Upper lobe of right lung (tissue), 1 donor: ENCODE measurements around the gene SMARCD2. TPM values are rescaled to one million over a fixed set of nuclear protein-coding genes. Genes with fewer than 3 reads are reported as not detected.
A peak's percentile ranks its signal among the peaks of the same experiment; 100 is the strongest.
"Not testable (repeated sequence)": the region's sequence is repeated elsewhere in the genome, so short reads cannot be mapped to it uniquely, and the experiment has no call there.

Source experiments
- ATAC-seq: fragments of 200-7000 bp; cut with Tn5 transposase; one replicate; pipeline ENCODE4 v1.9.1; 2020; ENCODE audit warnings: mild to moderate bottlenecking, moderate library complexity
- DNase-seq: peaks from one replicate; pipeline ENCODE4 v3.0.0-alpha.2; 2020
- H3K27ac ChIP-seq: fragments of 200-600 bp; one replicate; pipeline ENCODE4 v1.8.0; 2022
- H3K27me3 ChIP-seq: fragments of 200-600 bp; one replicate; pipeline ENCODE4 v1.8.0; 2022; ENCODE audit warnings: mild to moderate bottlenecking
- H3K36me3 ChIP-seq: fragments of 200-600 bp; one replicate; pipeline ENCODE4 v1.8.0; 2022
- H3K4me1 ChIP-seq: fragments of 200-600 bp; one replicate; pipeline ENCODE4 v1.8.0; 2022
- H3K4me3 ChIP-seq: fragments of 200-600 bp; one replicate; pipeline ENCODE4 v1.8.0; 2022; ENCODE audit warnings: mild to moderate bottlenecking
- H3K9me3 ChIP-seq: fragments of 200-600 bp; one replicate; pipeline ENCODE4 v1.8.0; 2022
- intact Hi-C: fragments of 100-400 bp; cut with DNase I; formaldehyde crosslinking; loops from one replicate; pipeline ENCODE4 v1.11.0; 2022
- total RNA-seq: library from RNA; stranded (reverse); fragmentation: NEBNext Ultra II Directional; extraction: Animal tissue kit (Norgen Biotek cat#: 25700); gene quantifications from one replicate; pipeline ENCODE4 v1.2.1, GENCODE V29; 2021
- TF ChIP-seq, protein P1 (sequence below): fragments of 200-600 bp; IDR thresholded peaks from one replicate; pipeline ENCODE4 v1.8.0; 2022; ENCODE audit warnings: antibody characterized with exemption
- donor health status: DM: no; HTN: yes; CAD: no; lungs with severe emphysema.

SMARCD2 gene
- total RNA-seq, 1 donor from 2014 or later, result 74.6 TPM

DNA sequence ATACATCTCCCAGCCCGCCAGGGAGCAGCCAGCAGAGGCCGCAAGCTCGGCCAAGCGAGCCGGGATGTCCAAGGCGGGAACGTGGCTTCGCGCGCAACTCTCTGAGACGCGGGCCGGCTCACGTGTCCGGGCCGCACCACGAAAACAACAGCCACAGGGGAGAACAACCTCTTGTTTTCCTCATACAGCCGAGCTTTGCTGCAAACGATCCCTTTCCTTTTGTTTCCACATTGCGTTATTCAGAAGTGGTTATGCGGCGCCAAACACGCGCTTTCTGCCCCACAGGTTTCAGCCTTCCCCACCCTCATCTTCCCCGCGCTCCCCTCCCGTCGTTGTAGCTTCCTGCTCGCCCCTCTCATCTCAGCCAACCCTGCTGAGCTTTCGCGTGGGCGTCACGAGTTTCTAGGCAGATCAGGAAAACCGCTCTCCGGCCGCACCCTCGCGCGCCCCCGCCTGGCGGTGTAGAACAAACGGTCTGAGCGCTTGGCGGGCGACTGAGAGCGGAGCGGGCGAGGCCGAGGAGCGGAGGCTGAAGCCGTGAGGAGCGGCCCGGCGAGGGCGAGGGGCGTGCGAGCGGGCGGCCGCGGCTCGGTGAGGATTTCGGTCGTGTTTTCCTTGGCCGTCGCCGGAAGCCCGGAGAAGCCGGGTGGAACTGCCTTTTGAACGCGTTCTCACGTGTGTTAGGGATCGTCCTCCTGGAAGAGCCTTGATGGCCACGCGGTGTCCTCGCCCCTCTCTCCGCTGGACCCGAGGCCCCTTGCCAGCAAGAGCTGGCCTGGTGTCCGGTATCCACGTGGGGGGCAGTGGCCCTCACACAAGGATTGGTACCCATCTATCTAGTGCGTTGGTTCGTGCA is 6.6 kb upstream of the SMARCD2 start:
- DNase-seq (peak; percentile 96), ATAC-seq (peak; percentile 98)
- H3K4me1 ChIP-seq, result peaks cover 3% of the 10 kb centered on the region
- H3K27me3 ChIP-seq, result no peaks in the 10 kb centered on the region
- TF ChIP-seq, protein P1, sequence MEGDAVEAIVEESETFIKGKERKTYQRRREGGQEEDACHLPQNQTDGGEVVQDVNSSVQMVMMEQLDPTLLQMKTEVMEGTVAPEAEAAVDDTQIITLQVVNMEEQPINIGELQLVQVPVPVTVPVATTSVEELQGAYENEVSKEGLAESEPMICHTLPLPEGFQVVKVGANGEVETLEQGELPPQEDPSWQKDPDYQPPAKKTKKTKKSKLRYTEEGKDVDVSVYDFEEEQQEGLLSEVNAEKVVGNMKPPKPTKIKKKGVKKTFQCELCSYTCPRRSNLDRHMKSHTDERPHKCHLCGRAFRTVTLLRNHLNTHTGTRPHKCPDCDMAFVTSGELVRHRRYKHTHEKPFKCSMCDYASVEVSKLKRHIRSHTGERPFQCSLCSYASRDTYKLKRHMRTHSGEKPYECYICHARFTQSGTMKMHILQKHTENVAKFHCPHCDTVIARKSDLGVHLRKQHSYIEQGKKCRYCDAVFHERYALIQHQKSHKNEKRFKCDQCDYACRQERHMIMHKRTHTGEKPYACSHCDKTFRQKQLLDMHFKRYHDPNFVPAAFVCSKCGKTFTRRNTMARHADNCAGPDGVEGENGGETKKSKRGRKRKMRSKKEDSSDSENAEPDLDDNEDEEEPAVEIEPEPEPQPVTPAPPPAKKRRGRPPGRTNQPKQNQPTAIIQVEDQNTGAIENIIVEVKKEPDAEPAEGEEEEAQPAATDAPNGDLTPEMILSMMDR, result peak; percentile 62
- no peaks in the 10 kb centered on the region for H3K9me3 ChIP-seq
- H3K27ac ChIP-seq, result peak overlapping the region; percentile 67
- intact Hi-C loops, result no loop called here
- H3K4me3 ChIP-seq, result peak overlapping the region; percentile 39
- no peaks in the 10 kb centered on the region for H3K36me3 ChIP-seq

DNA sequence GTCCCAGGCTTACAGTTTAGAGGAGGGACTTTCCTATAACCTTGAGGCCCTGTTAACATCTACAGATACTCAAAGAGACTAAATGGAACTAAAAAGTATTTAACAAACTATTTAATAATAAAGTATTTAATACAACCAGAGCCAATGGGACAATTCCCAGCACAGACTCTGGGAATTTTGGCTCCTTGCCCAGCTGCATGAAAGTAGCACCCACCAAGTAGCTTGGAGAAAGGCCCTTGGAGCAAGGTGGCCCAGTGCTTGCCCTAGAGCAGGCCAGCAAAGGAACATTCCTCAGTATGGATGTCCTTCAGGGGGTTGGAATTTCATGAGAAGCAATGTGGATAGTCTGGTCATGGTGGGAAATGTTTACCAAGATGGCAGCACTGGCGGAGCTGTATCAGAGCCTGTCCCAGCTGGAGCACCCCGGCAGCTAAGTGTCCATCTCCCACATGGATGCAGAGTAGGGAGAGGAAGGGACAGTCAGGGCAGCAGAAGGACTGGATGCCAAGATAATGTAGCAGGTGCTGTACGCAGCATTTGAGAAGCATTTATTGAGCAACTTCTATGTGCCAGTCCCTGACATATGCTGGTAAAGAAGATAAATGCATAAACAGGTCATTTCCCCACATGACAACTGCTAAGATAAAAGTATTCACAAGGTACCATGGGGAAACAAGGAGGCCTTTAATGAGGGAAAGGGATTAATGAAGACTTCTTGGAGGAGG is 5.2 kb upstream of the SMARCD2 start:
- peaks cover 3% of the 10 kb centered on the region for H3K4me1 ChIP-seq
- no peak overlapping the region for H3K27ac ChIP-seq
- no peaks in the 10 kb centered on the region for H3K9me3 ChIP-seq
- intact Hi-C loops, result no loop called here
- no peaks in the 10 kb centered on the region for H3K36me3 ChIP-seq
- no peaks in the 10 kb centered on the region for H3K27me3 ChIP-seq
- DNase-seq (no peak), ATAC-seq (no peak)
- no peak overlapping the region for H3K4me3 ChIP-seq
- TF ChIP-seq, protein P1, result no peak

DNA sequence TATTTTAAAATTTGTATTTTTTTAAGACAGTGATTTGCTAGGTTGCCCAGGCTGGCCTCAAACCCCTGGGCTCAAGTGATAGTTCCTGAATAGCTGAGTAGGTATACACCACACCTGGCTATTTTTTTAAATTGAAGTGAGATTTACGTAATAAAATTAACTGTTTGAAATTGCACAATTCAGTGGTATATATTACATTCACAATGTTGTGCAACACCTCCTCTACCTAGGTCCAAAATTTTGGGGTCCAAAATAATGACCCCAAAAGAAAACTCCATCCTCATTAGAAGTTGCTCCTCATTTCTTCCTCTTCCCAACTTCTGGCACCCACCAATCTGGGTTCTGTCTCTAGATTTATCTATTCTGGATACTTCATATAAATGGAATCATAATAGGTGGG is 3.0 kb upstream of the SMARCD2 start:
- intact Hi-C loops, result no loop called here
- TF ChIP-seq, protein P1, result no peak
- no peaks in the 10 kb centered on the region for H3K36me3 ChIP-seq

DNA sequence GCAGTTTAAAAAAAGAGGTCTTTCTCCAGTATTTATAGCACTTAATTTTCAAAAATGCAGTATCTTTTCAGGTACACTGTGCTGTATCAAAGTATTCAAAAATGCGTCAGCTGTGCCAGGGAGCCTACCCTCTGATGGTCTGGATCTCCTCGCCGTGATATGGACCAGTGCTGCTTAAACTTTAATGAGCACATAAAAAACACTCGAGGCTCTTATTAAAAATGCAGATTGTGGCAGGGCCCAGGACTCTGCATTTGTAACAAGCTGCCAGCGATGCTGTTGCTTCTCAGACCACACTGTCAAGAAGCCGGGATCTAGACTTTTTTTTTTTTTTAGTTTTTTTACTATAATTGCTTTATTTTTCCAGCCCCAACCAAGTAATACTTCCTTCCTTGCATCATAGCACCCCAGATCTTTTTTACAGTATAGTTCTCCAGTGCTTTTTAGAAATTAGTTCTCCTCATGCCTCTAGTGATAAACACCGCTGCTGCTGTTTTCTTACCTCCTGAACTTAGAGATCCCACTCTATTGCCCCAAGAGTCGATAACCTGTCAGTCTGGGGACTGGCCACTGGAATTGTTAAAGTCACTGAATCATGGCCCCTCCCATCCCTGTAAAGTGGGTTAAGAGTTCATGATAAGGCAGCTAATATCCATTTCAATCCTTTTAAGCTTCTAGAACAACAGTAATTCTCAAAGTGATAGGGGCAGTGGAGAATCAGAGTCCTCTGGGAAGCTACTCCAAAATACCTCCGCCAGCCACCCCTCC is 1.6 kb upstream of the SMARCD2 start:
- H3K4me1 ChIP-seq, result peaks cover 29% of the 10 kb centered on the region
- intact Hi-C loops, result no loop called here
- DNase-seq, result no peak
- ATAC-seq, result no peak
- no peaks in the 10 kb centered on the region for H3K27me3 ChIP-seq
- no peaks in the 10 kb centered on the region for H3K36me3 ChIP-seq
- TF ChIP-seq, protein P1, result no peak
- H3K4me3 ChIP-seq, result peak overlapping the region; percentile 88
- H3K9me3 ChIP-seq, result no peaks in the 10 kb centered on the region
- H3K27ac ChIP-seq, result peak overlapping the region; percentile 94

More for the DNA sequence above, 3.0 kb upstream of the SMARCD2 start:
- H3K9me3 ChIP-seq, result no peaks in the 10 kb centered on the region
- DNase-seq (no peak), ATAC-seq (no peak)
- H3K4me3 ChIP-seq, result no peak overlapping the region
- H3K27me3 ChIP-seq, result no peaks in the 10 kb centered on the region
- H3K4me1 ChIP-seq, result peaks cover 15% of the 10 kb centered on the region
- H3K27ac ChIP-seq, result no peak overlapping the region

DNA sequence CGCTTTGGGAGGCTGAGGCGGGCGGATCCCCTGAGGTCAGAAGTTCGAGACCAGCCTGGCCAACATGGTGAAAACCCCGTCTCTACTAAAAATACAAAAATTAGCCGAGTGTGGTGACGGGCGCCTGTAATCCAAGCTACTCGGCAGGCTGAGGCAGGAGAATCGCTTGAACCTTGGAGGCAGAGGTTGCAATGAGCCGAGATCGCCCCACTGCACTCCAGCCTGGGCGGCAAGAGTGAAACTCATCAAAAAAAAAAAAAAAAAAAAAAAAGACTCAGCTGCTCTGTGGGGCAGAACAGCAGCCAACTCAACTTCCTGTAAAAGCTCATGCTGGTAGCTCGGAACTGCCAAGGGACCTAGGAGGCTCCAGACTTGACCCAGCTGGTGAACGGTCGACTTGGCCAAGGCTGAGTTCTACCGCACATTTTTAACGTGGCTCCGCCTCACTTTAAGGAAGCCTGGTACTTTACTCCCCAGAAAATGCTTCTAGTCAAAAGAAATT is 953 bp upstream of the SMARCD2 start:
- ATAC-seq, DNase-seq, intact Hi-C loops, H3K27me3 ChIP-seq, H3K9me3 ChIP-seq, H3K36me3 ChIP-seq: not testable (repeated sequence)
- H3K27ac ChIP-seq, result peak overlapping the region; percentile 94
- H3K4me3 ChIP-seq, result peak overlapping the region; percentile 88
- H3K4me1 ChIP-seq, result peaks cover 33% of the 10 kb centered on the region
